NB4 (cell line): ENCODE measurements around the gene EIF4G3.

Source experiments
- CTCF ChIP-seq: IDR thresholded peaks from one replicate; pipeline ENCODE4 v1.5.1; 2012; ENCODE audit warnings: low read depth, low read length
- MAX ChIP-seq: IDR thresholded peaks from 2 replicates; pipeline ENCODE4 v1.6.1; 2011; ENCODE audit warnings: low read depth, low read length
- MYC ChIP-seq: IDR thresholded peaks from 2 replicates; pipeline ENCODE4 v1.6.1; 2011; ENCODE audit warnings: low read depth, low read length

GRCh38 chr1:20848162-20848561 is 328.5 kb downstream of the EIF4G3 start:
- no peak for TF ChIP-seq MAX
- no peak for TF ChIP-seq CTCF
- no peak for TF ChIP-seq MYC
